Tibial nerve (tissue), 4 donors: Measurements from ENCODE around the gene AGPS.

Source experiments
- CTCF ChIP-seq, 5 experiments: fragments of 200-600 bp in 3 of 5; fragments of 450-650 bp in 2 of 5; sonication (generic) in 3 of 5; IDR thresholded peaks; one replicate each; pipeline ENCODE4 v1.5.1; 2016 to 2019; ENCODE audit warnings: antibody characterized with exemption in 5 of 5, mild to moderate bottlenecking in 3 of 5, moderate library complexity in 2 of 5
- EP300 ChIP-seq, 2 donors: sonication (generic); formaldehyde crosslinking; IDR thresholded peaks; one replicate each; pipeline ENCODE4 v1.6.1; 2017; ENCODE audit warnings: antibody characterized with exemption in 2 of 2, mild to moderate bottlenecking in 1 of 2
- POLR2A ChIP-seq, 2 donors: fragments of 450-650 bp; IDR thresholded peaks; one replicate each; pipeline ENCODE4 v1.6.1; 2017; ENCODE audit warnings: antibody characterized with exemption in 2 of 2, mild to moderate bottlenecking in 2 of 2, moderate library complexity in 2 of 2

DNA sequence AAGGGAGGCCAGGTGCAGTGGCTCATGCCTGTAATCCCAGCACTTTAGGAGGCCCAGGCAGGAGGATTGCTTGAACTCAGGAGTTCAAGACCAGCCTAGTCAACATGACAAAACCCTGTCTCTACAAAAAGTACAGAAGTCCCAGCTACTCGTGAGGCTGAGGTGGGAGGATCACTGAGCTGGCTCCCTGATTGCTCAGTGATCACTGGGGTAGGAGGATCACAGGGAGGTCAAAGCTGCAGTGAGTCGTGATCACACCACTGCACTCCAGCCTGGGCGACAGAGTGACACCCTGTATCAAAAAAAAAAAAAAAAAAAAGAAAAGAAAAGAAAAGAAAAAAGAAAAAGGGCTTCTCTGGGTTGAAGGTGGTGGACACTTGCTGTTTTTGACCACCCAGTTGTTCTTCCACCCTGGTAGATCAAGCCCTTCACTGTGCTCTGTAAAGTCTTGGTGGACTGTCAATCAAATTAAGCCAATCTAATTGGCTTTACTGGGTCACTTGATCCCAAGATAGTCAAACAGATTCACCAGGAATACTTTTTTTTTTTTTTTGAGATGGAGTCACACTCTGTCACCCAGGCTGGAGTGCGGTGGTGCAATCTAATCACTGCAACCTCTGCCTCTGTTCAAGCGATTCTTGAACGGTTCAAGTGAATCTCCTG is 191.6 kb downstream of the AGPS start:
- no peak for TF ChIP-seq CTCF (IDR thresholded peaks at IDR 0.05)
- TF ChIP-seq POLR2A (IDR thresholded peaks at IDR 0.05): no peak
- no peak for TF ChIP-seq EP300 (IDR thresholded peaks at IDR 0.05)
